H1 (cell line): ENCODE measurements around the gene KLHL1. TPM values are rescaled to one million over a fixed set of nuclear protein-coding genes. Genes with fewer than 3 reads are reported as not detected.

Experiments
- CTCF ChIA-PET: fragments of 300-600 bp; sonication (Branson Sonifier 250); formaldehyde crosslinking; loops from one replicate; lab custom pipeline; 2021; ENCODE audit not compliant: partially characterized antibody; lab: Charles Lee
- POLR2A ChIA-PET: fragments of 300-600 bp; sonication (Branson Sonifier 250); formaldehyde crosslinking; loops from one replicate; lab custom pipeline; 2021; ENCODE audit warnings: inconsistent platforms; ENCODE audit not compliant: partially characterized antibody; lab: Charles Lee
- DNase-seq, 2 experiments: peaks; one replicate each; pipeline versions ENCODE4 v3.0.0 to v3.0.0-alpha.2; 2010 to 2022; ENCODE audit warnings: low spot score in 2 of 2, low read depth in 1 of 2, mixed read lengths in 1 of 2
- FAIRE-seq: peaks from 2 replicates; lab custom pipeline; 2011; peaks lifted over from hg19 to GRCh38; lab: Jason Lieb, UNC
- H2AFZ ChIP-seq: 2 replicates; pipeline ENCODE4 v1.8.1; 2012; ENCODE audit warnings: low read length, inconsistent platforms
- H2AK5ac ChIP-seq: 2 replicates; pipeline ENCODE4 v1.6.1; 2013; ENCODE audit warnings: low read depth, low read length
- H2BK120ac ChIP-seq: replicated peaks from 2 replicates; pipeline ENCODE3; 2013; ENCODE audit warnings: low read depth, low read length, inconsistent platforms
- H2BK12ac ChIP-seq: 2 replicates; pipeline ENCODE4 v1.6.1; 2013; ENCODE audit warnings: low read depth, low read length
- H2BK15ac ChIP-seq: 2 replicates; pipeline ENCODE4 v1.6.1; 2013; ENCODE audit warnings: low read length
- H2BK20ac ChIP-seq: 2 replicates; pipeline ENCODE4 v1.6.1; 2013; ENCODE audit warnings: low read length
- H2BK5ac ChIP-seq: 2 replicates; pipeline ENCODE4 v1.6.1; 2013; ENCODE audit warnings: low read depth, low read length
- H3K14ac ChIP-seq: 2 replicates; pipeline ENCODE4 v1.6.1; 2013; ENCODE audit warnings: inconsistent platforms; ENCODE audit not compliant: insufficient read length
- H3K18ac ChIP-seq: 2 replicates; pipeline ENCODE4 v1.6.1; 2013; ENCODE audit warnings: low read length; ENCODE audit errors: extremely low read depth
- H3K23ac ChIP-seq: 2 replicates; pipeline ENCODE4 v1.6.1; 2013; ENCODE audit warnings: inconsistent platforms; ENCODE audit not compliant: insufficient read length
- H3K23me2 ChIP-seq: 2 replicates; pipeline ENCODE4 v1.6.1; 2013; ENCODE audit warnings: low read depth, low read length
- H3K27ac ChIP-seq: 2 replicates; pipeline ENCODE4 v1.6.1; 2011; ENCODE audit warnings: low read depth, low read length, inconsistent platforms
- H3K27me3 ChIP-seq, 4 experiments: replicated peaks in 1 of 4; 1 replicate in 1 of 4; 2 replicates in 3 of 4; pipeline versions ENCODE4 v1.6.1 to v1.8.1; 2011 to 2013; ENCODE audit warnings: low read length in 3 of 4, mild to moderate bottlenecking in 3 of 4, inconsistent platforms in 2 of 4, mixed read lengths in 2 of 4, moderate library complexity in 1 of 4; ENCODE audit not compliant: control insufficient read depth in 3 of 4, insufficient read depth in 3 of 4; ENCODE audit errors: extremely low read depth in 1 of 4
- H3K36me3 ChIP-seq, 4 experiments: 2 replicates each; pipeline versions ENCODE4 v1.6.1 to v1.8.1; 2011 to 2013; ENCODE audit warnings: mild to moderate bottlenecking in 4 of 4, low read length in 3 of 4, moderate library complexity in 2 of 4, control low read depth in 1 of 4, inconsistent platforms in 1 of 4; ENCODE audit not compliant: insufficient read depth in 4 of 4, control insufficient read depth in 2 of 4
- H3K4ac ChIP-seq: replicated peaks from 2 replicates; pipeline ENCODE3; 2013; ENCODE audit warnings: low read length, low read depth, mixed read lengths, inconsistent platforms; ENCODE audit not compliant: insufficient read length
- H3K4me1 ChIP-seq, 4 experiments: replicated peaks in 1 of 4; 1 replicate in 1 of 4; 2 replicates in 3 of 4; pipeline versions ENCODE4 v1.6.1 to v1.8.1; 2011 to 2013; ENCODE audit warnings: low read length in 3 of 4, inconsistent platforms in 2 of 4, mixed read lengths in 1 of 4; ENCODE audit not compliant: insufficient read depth in 4 of 4, control insufficient read depth in 3 of 4
- H3K4me2 ChIP-seq, 2 experiments: 2 replicates each; pipeline versions ENCODE4 v1.6.1 to v1.8.1; 2011 to 2013; ENCODE audit warnings: low read depth in 2 of 2, low read length in 2 of 2, control low read depth in 1 of 2, inconsistent platforms in 1 of 2, mild to moderate bottlenecking in 1 of 2; ENCODE audit not compliant: insufficient read depth in 1 of 2
- H3K4me3 ChIP-seq, 4 experiments: fragments of 200-600, 300-600 bp in 1 of 4; sonication (generic), shearing (Covaris generic), sonication (Bioruptor Twin) in 1 of 4; 2 replicates each; pipeline versions ENCODE4 v1.5.1 to v1.8.1; 2011 to 2016; ENCODE audit warnings: low read length in 4 of 4, low read depth in 3 of 4, control low read depth in 2 of 4, inconsistent platforms in 2 of 4, mild to moderate bottlenecking in 2 of 4, mixed read lengths in 1 of 4, moderate library complexity in 1 of 4; ENCODE audit not compliant: insufficient read depth in 2 of 4; ENCODE audit errors: extremely low read depth in 1 of 4
- H3K56ac ChIP-seq: replicated peaks from 2 replicates; pipeline ENCODE3; 2013; ENCODE audit warnings: low read depth, mild to moderate bottlenecking, mixed read lengths, low read length, inconsistent platforms; ENCODE audit not compliant: insufficient read length
- H3K79me1 ChIP-seq: 2 replicates; pipeline ENCODE4 v1.6.1; 2013; ENCODE audit warnings: low read depth, low read length, control low read depth
- H3K79me2 ChIP-seq, 2 experiments: 2 replicates each; pipeline versions ENCODE4 v1.6.1 to v1.8.1; 2012 to 2013; ENCODE audit warnings: low read length in 2 of 2, mild to moderate bottlenecking in 2 of 2, inconsistent platforms in 1 of 2; ENCODE audit not compliant: insufficient read depth in 2 of 2, control insufficient read depth in 1 of 2
- H3K9ac ChIP-seq, 4 experiments: replicated peaks in 1 of 4; 1 replicate in 1 of 4; 2 replicates in 3 of 4; pipeline versions ENCODE4 v1.6.1 to v1.8.1; 2011 to 2013; ENCODE audit warnings: low read depth in 3 of 4, low read length in 3 of 4, control low read depth in 2 of 4, mild to moderate bottlenecking in 2 of 4, moderate library complexity in 2 of 4, inconsistent platforms in 1 of 4; ENCODE audit errors: extremely low read depth in 1 of 4
- H3K9me3 ChIP-seq, 2 experiments: 2 replicates each; pipeline versions ENCODE4 v1.6.1 to v1.8.1; 2012 to 2013; ENCODE audit warnings: mild to moderate bottlenecking in 2 of 2, moderate library complexity in 2 of 2, control low read depth in 1 of 2, inconsistent platforms in 1 of 2, low read depth in 1 of 2, low read length in 1 of 2, mixed read lengths in 1 of 2; ENCODE audit not compliant: insufficient read depth in 2 of 2
- H4K20me1 ChIP-seq, 2 experiments: replicated peaks in 1 of 2; 2 replicates each; pipeline versions ENCODE3 to v1.8.1; 2011 to 2013; ENCODE audit warnings: inconsistent platforms in 2 of 2, low read length in 2 of 2, mild to moderate bottlenecking in 1 of 2; ENCODE audit not compliant: insufficient read depth in 2 of 2, control insufficient read depth in 1 of 2
- H4K5ac ChIP-seq: 2 replicates; pipeline ENCODE4 v1.6.1; 2013; ENCODE audit warnings: low read length, low read depth, mixed read lengths, inconsistent platforms; ENCODE audit not compliant: insufficient read length
- H4K8ac ChIP-seq: 2 replicates; pipeline ENCODE4 v1.8.0; 2013; ENCODE audit warnings: mild to moderate bottlenecking, moderate library complexity, low read length, inconsistent platforms; ENCODE audit not compliant: insufficient read depth; ENCODE audit errors: extremely low read depth
- H4K91ac ChIP-seq: replicated peaks from 2 replicates; pipeline ENCODE3; 2013; ENCODE audit warnings: low read length, mixed read lengths, inconsistent platforms; ENCODE audit not compliant: insufficient read length
- CTCF ChIP-seq, 3 experiments: IDR thresholded peaks; 1 replicate in 2 of 3; 2 replicates in 1 of 3; pipeline versions ENCODE4 v1.5.1 to v1.6.1; 2011; ENCODE audit warnings: low read length in 3 of 3, mild to moderate bottlenecking in 3 of 3, inconsistent platforms in 2 of 3, low read depth in 1 of 3, moderate library complexity in 1 of 3; ENCODE audit not compliant: insufficient read depth in 1 of 3; ENCODE audit errors: control extremely low read depth in 1 of 3
- RAD21 ChIP-seq, 2 experiments: IDR thresholded peaks in 1 of 2; conservative IDR thresholded peaks in 1 of 2; 2 replicates each; pipeline ENCODE4 v1.6.1; 2011; ENCODE audit warnings: low read depth in 2 of 2, low read length in 2 of 2, improper control_type of control experiment in 1 of 2, inconsistent platforms in 1 of 2, mild to moderate bottlenecking in 1 of 2, moderate library complexity in 1 of 2
- SAP30 ChIP-seq: fragments of 300-600 bp; sonication (generic); IDR thresholded peaks from 2 replicates; pipeline ENCODE4 v1.7.1; 2012; ENCODE audit warnings: low read length, moderate library complexity, mild to moderate bottlenecking, inconsistent platforms; ENCODE audit not compliant: insufficient read depth, insufficient replicate concordance
- WGBS, 2 experiments: shearing (Covaris generic) in 1 of 2; methylation state at CpG; one replicate each; pipeline versions ENCODE4 v1.1.6 to v1.1.7; 2013 to 2015; ENCODE audit warnings: low lambda C conversion rate in 2 of 2, mixed read lengths in 2 of 2, inconsistent platforms in 1 of 2, low coverage in 1 of 2, missing lambda C conversion rate in 1 of 2; ENCODE audit not compliant: insufficient replicate concordance in 2 of 2, insufficient coverage in 1 of 2, insufficient read length in 1 of 2; ENCODE audit errors: extremely low coverage in 1 of 2, missing lambda C conversion rate in 1 of 2; 5-methylcytosine and 5-hydroxymethylcytosine counted together
- polyA plus RNA-seq, 7 experiments: library from polyadenylated mRNA; depleted of rRNA in 3 of 7; stranded (reverse) in 5 of 7; unstranded in 2 of 7; fragments of >200 nt in 5 of 7; fragments of 200-250 nt in 2 of 7; gene quantifications; 1 replicate in 5 of 7; 2 replicates in 1 of 7; 4 replicates in 1 of 7; pipeline versions ENCODE4 v1.2.1 to v1.2.3, GENCODE V29; 2011 to 2013; ENCODE audit warnings: missing spikeins in 2 of 7, mixed read lengths in 2 of 7
- total RNA-seq: library from RNA; stranded (reverse); fragmentation: NEBNext Ultra II Directional; extraction: Animal tissue kit (Norgen Biotek cat#: 25700); gene quantifications from 2 replicates; pipeline ENCODE4 v1.2.1, GENCODE V29; 2021

Gene KLHL1
- total and polyA plus RNA-seq, 2 of the 8 experiments (the other 6 are each of a cell fraction or from before 2014, with no cell fraction given), result not detected

GRCh38 chr13:69935043-69935442, 173.2 kb downstream of the KLHL1 start:
- CTCF ChIA-PET, result interaction anchor here (0.7 to 1.7 kb wide), 3 partner anchors 10 to 46 kb away, joined by 3 to 10 read pairs (median 6); no protein-coding TSS in a partner anchor
- Histone ChIP-seq H4K5ac (no peak overlapping the region), H3K14ac (no peak overlapping the region), H2BK120ac (no peak overlapping the region), H3K36me3 (no peaks in the 10 kb centered on the region), H2BK12ac (no peak overlapping the region), H3K4me2 (no peak overlapping the region), H4K20me1 (no peaks in the 10 kb centered on the region), H3K27me3 (no peaks in the 10 kb centered on the region), H3K4ac (no peak overlapping the region), H2BK5ac (no peak overlapping the region), H3K4me1 (no peaks in the 10 kb centered on the region; a peak in 1 of 7 replicates), H4K8ac (no peak overlapping the region), H3K56ac (no peak overlapping the region), H3K27ac (no peak overlapping the region), H4K91ac (no peak overlapping the region), H2BK20ac (no peak overlapping the region), H3K9ac (no peak overlapping the region), H3K4me3 (no peak overlapping the region), H2BK15ac (no peak overlapping the region), H3K79me2 (no peaks in the 10 kb centered on the region), H2AFZ (no peak overlapping the region), H3K9me3 (no peaks in the 10 kb centered on the region), H2AK5ac (no peak overlapping the region), H3K23ac (no peak overlapping the region), H3K23me2 (no peaks in the 10 kb centered on the region), H3K18ac (no peak overlapping the region), H3K79me1 (no peaks in the 10 kb centered on the region)
- DNase-seq (no peak), FAIRE-seq (no peak)
- 72% methylated on average over 2 of the region's 2 CpGs; no CpG with 5 or more reads in 1 of the 2 experiments for WGBS, 2 experiments
- POLR2A ChIA-PET, result no interaction called here
- TF ChIP-seq CTCF (IDR thresholded peaks at IDR 0.05; ENCODE audit: control extremely low read depth in 1 of 3, insufficient read depth in 1 of 3, low read depth in 1 of 3, low read length in 3 of 3) (peak in 2 of 3 experiments; percentile 55 to 70; a peak in 3 of 4 replicates), RAD21 (IDR thresholded peaks at IDR 0.05 in 1 of 2, conservative IDR thresholded peaks at IDR 0.05 in 1 of 2; ENCODE audit: low read depth in 2 of 2, low read length in 2 of 2) (peak; percentile 35 to 42; a peak in 3 of 4 replicates), SAP30 (no peak)
